Measurements from ENCODE around the gene EP400.

EP400 gene

GRCh38 chr12:132043770-132044467 lies 94.2 kb downstream of the EP400 start:
- Histone ChIP-seq H3F3A (ENCODE audit: control insufficient read depth, insufficient read depth) (no peaks in the 10 kb centered on the region), H4K20me1 (ENCODE audit: control insufficient read depth, insufficient read depth, low read depth, low read length) (0 out of 2 replicates have a peak, but pooled peaks cover 5% of the 10 kb centered on the region), H3K27me3 (ENCODE audit: control insufficient read depth, low read length) (no peaks in the 10 kb centered on the region), H3K9me3 (ENCODE audit: control insufficient read depth, insufficient read depth, low read length) (no peaks in the 10 kb centered on the region), H3K27ac (ENCODE audit: low read depth, low read length) (no peak overlapping the region), H3K4me1 (ENCODE audit: control insufficient read depth, low read length) (no peaks in the 10 kb centered on the region), H3K4me3 (ENCODE audit: low read length) (no peak overlapping the region), H3K4me2 (ENCODE audit: low read length) (no peak overlapping the region), H3K36me3 (ENCODE audit: control insufficient read depth, low read length) (peaks cover 66% of the 10 kb centered on the region), H3K79me2 (ENCODE audit: control insufficient read depth, low read length) (no peaks in the 10 kb centered on the region), H3K9me2 (replicated peaks; ENCODE audit: control insufficient read depth, low read length) (no peaks in the 10 kb centered on the region)
- TF ChIP-seq EZH2phosphoT487 (IDR thresholded peaks at IDR 0.05; ENCODE audit: borderline replicate concordance, low read length) = no peak
- TF ChIP-seq, protein P1, sequence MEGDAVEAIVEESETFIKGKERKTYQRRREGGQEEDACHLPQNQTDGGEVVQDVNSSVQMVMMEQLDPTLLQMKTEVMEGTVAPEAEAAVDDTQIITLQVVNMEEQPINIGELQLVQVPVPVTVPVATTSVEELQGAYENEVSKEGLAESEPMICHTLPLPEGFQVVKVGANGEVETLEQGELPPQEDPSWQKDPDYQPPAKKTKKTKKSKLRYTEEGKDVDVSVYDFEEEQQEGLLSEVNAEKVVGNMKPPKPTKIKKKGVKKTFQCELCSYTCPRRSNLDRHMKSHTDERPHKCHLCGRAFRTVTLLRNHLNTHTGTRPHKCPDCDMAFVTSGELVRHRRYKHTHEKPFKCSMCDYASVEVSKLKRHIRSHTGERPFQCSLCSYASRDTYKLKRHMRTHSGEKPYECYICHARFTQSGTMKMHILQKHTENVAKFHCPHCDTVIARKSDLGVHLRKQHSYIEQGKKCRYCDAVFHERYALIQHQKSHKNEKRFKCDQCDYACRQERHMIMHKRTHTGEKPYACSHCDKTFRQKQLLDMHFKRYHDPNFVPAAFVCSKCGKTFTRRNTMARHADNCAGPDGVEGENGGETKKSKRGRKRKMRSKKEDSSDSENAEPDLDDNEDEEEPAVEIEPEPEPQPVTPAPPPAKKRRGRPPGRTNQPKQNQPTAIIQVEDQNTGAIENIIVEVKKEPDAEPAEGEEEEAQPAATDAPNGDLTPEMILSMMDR (IDR thresholded peaks at IDR 0.05; ENCODE audit: low read depth, low read length, poor library complexity, severe bottlenecking) = no peak

DNA sequence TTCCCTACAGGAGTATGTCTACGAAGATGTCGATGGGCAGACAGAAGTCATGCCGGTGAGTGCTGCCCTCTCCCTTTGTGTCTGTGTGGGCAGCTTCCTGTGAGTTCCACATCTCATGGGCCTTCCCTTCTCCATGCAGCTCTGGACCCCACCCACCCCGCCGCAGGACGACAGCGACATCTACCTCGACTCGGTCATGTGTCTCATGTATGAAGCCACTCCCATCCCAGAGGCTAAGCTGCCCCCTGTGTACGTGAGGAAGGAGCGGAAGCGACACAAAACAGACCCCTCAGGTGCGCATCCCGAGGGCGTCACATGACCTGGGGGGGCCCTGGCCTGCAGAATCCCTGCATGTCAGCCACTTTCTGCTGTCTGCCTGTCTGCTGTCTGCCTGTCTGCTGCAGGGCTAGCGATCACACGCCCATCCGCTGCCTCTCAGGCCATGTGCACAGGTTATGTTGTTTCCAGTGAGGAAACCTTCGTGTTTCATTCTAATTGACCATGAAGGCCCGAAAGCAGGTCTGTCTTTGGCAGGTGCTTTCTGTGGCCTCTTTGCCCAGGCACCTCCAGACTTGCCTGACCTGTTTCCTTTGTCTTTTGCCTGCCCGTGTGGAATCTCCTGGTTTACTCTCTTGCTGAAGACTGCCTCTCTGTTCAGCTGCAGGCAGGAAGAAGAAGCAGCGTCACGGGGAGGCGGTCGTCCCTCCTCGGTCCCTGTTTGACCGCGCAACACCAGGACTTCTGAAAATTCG lies 95.1 kb downstream of the EP400 start:
- no peaks in the 10 kb centered on the region for H3K9me2 ChIP-seq (replicated peaks; ENCODE audit: control insufficient read depth, low read length)
- no peak overlapping the region for H3K4me3 ChIP-seq (ENCODE audit: low read length)
- H3K36me3 ChIP-seq (ENCODE audit: control insufficient read depth, low read length) = peaks cover 67% of the 10 kb centered on the region
- no peaks in the 10 kb centered on the region for H3F3A ChIP-seq (ENCODE audit: control insufficient read depth, insufficient read depth)
- H3K27ac ChIP-seq (ENCODE audit: low read depth, low read length) = no peak overlapping the region
- 0 out of 2 replicates have a peak, but pooled peaks cover 5% of the 10 kb centered on the region for H4K20me1 ChIP-seq (ENCODE audit: control insufficient read depth, insufficient read depth, low read depth, low read length)
- no peak for TF ChIP-seq EZH2phosphoT487 (IDR thresholded peaks at IDR 0.05; ENCODE audit: borderline replicate concordance, low read length)
- TF ChIP-seq, protein P1 (IDR thresholded peaks at IDR 0.05; ENCODE audit: low read depth, low read length, poor library complexity, severe bottlenecking) = no peak
- no peak overlapping the region for H3K4me2 ChIP-seq (ENCODE audit: low read length)
- no peaks in the 10 kb centered on the region for H3K27me3 ChIP-seq (ENCODE audit: control insufficient read depth, low read length)
- no peaks in the 10 kb centered on the region for H3K9me3 ChIP-seq (ENCODE audit: control insufficient read depth, insufficient read depth, low read length)
- H3K4me1 ChIP-seq (ENCODE audit: control insufficient read depth, low read length) = no peaks in the 10 kb centered on the region
- H3K79me2 ChIP-seq (ENCODE audit: control insufficient read depth, low read length) = no peaks in the 10 kb centered on the region

DNA sequence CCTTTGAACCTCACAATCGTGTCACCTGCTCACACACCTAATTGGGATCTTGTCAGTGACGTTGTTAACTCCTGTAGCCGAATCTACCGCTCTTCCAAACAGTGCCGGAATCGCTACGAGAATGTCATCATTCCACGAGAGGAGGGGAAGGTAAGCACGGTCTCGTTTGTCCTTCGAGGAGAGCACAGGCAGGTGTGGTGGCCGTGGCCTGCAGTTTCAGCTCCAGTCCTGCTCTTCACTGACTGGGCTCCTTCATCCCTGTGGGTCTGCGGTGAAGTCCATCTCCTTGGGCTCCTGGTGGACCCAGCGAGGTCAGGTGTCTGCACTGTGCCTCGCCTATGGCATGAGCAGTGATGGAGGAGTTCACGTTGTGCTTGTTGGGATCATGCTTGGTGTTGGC lies 96.0 kb downstream of the EP400 start:
- Histone ChIP-seq H3K79me2 (ENCODE audit: control insufficient read depth, low read length) (no peaks in the 10 kb centered on the region), H3K27me3 (ENCODE audit: control insufficient read depth, low read length) (no peaks in the 10 kb centered on the region), H3K9me2 (replicated peaks; ENCODE audit: control insufficient read depth, low read length) (no peaks in the 10 kb centered on the region), H4K20me1 (ENCODE audit: control insufficient read depth, insufficient read depth, low read depth, low read length) (0 out of 2 replicates have a peak, but pooled peaks cover 5% of the 10 kb centered on the region), H3F3A (ENCODE audit: control insufficient read depth, insufficient read depth) (no peaks in the 10 kb centered on the region), H3K27ac (ENCODE audit: low read depth, low read length) (no peak overlapping the region), H3K4me3 (ENCODE audit: low read length) (no peak overlapping the region), H3K4me2 (ENCODE audit: low read length) (no peak overlapping the region), H3K36me3 (ENCODE audit: control insufficient read depth, low read length) (peaks cover 71% of the 10 kb centered on the region), H3K4me1 (ENCODE audit: control insufficient read depth, low read length) (no peaks in the 10 kb centered on the region), H3K9me3 (ENCODE audit: control insufficient read depth, insufficient read depth, low read length) (no peaks in the 10 kb centered on the region)
- TF ChIP-seq, protein P1 (IDR thresholded peaks at IDR 0.05; ENCODE audit: low read depth, low read length, poor library complexity, severe bottlenecking) = no peak
- TF ChIP-seq EZH2phosphoT487 (IDR thresholded peaks at IDR 0.05; ENCODE audit: borderline replicate concordance, low read length) = no peak
